SK-N-SH treated with all-trans-retinoic acid at 6 μM for 48 hours (cell line): Measurements from ENCODE around the gene CA5A.

Source experiments
- ATAC-seq: fragments of 200-7000 bp; cut with Tn5 transposase; 3 replicates; pipeline ENCODE4 v1.9.1; 2020; ENCODE audit warnings: mild to moderate bottlenecking, moderate library complexity
- ARNTL ChIP-seq: fragments of 450-650 bp; formaldehyde crosslinking; IDR thresholded peaks from 2 replicates; pipeline ENCODE4 v1.5.0; 2020; ENCODE audit warnings: low read depth, mild to moderate bottlenecking, moderate library complexity, borderline replicate concordance
- BACH2 ChIP-seq: fragments of 250-450 bp; sonication (Bioruptor Pico); IDR thresholded peaks from 2 replicates; pipeline ENCODE4 v1.9.0; 2021; ENCODE audit warnings: mild to moderate bottlenecking, borderline replicate concordance
- CSDC2 ChIP-seq: fragments of 250-450 bp; sonication (Bioruptor Pico); IDR thresholded peaks from 2 replicates; pipeline ENCODE4 v1.5.0; 2020; ENCODE audit warnings: mild to moderate bottlenecking, moderate library complexity
- ESRRG ChIP-seq: fragments of 250-450 bp; sonication (Bioruptor Pico); IDR thresholded peaks from 2 replicates; pipeline ENCODE4 v1.6.1; 2021; ENCODE audit warnings: mild to moderate bottlenecking
- GLIS3 ChIP-seq: fragments of 250-450 bp; sonication (Bioruptor Pico); IDR thresholded peaks from 2 replicates; pipeline ENCODE4 v1.5.0; 2020; ENCODE audit warnings: mild to moderate bottlenecking, moderate library complexity
- ISL1 ChIP-seq: fragments of 250-450 bp; sonication (Bioruptor Pico); IDR thresholded peaks from 2 replicates; pipeline ENCODE4 v2.1.2; 2022; ENCODE audit warnings: mild to moderate bottlenecking, moderate library complexity
- OSR1 ChIP-seq: fragments of 250-450 bp; sonication (Bioruptor Pico); IDR thresholded peaks from 2 replicates; pipeline ENCODE4 v1.8.0; 2022; ENCODE audit warnings: moderate library complexity, mild to moderate bottlenecking, inconsistent platforms
- PPARA ChIP-seq: fragments of 250-450 bp; sonication (Bioruptor Pico); IDR thresholded peaks from 2 replicates; pipeline ENCODE4 v1.5.0; 2020; ENCODE audit warnings: mild to moderate bottlenecking, borderline replicate concordance
- RARB ChIP-seq: fragments of 250-450 bp; sonication (Bioruptor Pico); IDR thresholded peaks from 2 replicates; pipeline ENCODE4 v1.8.0; 2021; ENCODE audit warnings: mild to moderate bottlenecking, moderate library complexity
- SNAI2 ChIP-seq: fragments of 250-450 bp; sonication (Bioruptor Pico); IDR thresholded peaks from 2 replicates; pipeline ENCODE4 v1.5.0; 2020; ENCODE audit warnings: mild to moderate bottlenecking, moderate library complexity
- TCF4 ChIP-seq: fragments of 250-450 bp; sonication (Bioruptor Pico); IDR thresholded peaks from 2 replicates; pipeline ENCODE4 v1.8.0; 2021; ENCODE audit warnings: mild to moderate bottlenecking, moderate library complexity, borderline replicate concordance
- TOX ChIP-seq: fragments of 250-450 bp; sonication (Bioruptor Pico); IDR thresholded peaks from 2 replicates; pipeline ENCODE4 v1.8.0; 2021; ENCODE audit warnings: mild to moderate bottlenecking, moderate library complexity, borderline replicate concordance
- ZC3H10 ChIP-seq: fragments of 250-450 bp; sonication (Bioruptor Pico); IDR thresholded peaks from 2 replicates; pipeline ENCODE4 v1.5.1; 2021; ENCODE audit warnings: mild to moderate bottlenecking, moderate library complexity
- ZFP3 ChIP-seq: fragments of 250-450 bp; sonication (Bioruptor Pico); IDR thresholded peaks from 2 replicates; pipeline ENCODE4 v1.5.0; 2020; ENCODE audit warnings: mild to moderate bottlenecking, moderate library complexity
- ZFP30 ChIP-seq: fragments of 450-650 bp; formaldehyde crosslinking; IDR thresholded peaks from 2 replicates; pipeline ENCODE4 v1.5.0; 2022; ENCODE audit warnings: mild to moderate bottlenecking, moderate library complexity
- ZNF565 ChIP-seq: fragments of 450-650 bp; formaldehyde crosslinking; conservative IDR thresholded peaks from 2 replicates; pipeline ENCODE4 v1.5.0; 2020; ENCODE audit warnings: low read depth, mild to moderate bottlenecking, moderate library complexity
- ZNF8 ChIP-seq: fragments of 450-650 bp; formaldehyde crosslinking; IDR thresholded peaks from 2 replicates; pipeline ENCODE4 v1.5.0; 2020; ENCODE audit warnings: mild to moderate bottlenecking, moderate library complexity
- TF ChIP-seq, protein P1 (sequence below): fragments of 250-450 bp; sonication (Bioruptor Pico); IDR thresholded peaks from 2 replicates; pipeline ENCODE4 v1.5.1; 2021; ENCODE audit warnings: mild to moderate bottlenecking, moderate library complexity
- TF ChIP-seq, protein P2 (sequence below): fragments of 250-450 bp; sonication (Bioruptor Pico); IDR thresholded peaks from 2 replicates; pipeline ENCODE4 v1.5.0; 2020; ENCODE audit warnings: mild to moderate bottlenecking, moderate library complexity
- TF ChIP-seq, protein P3 (sequence below): fragments of 250-450 bp; sonication (Bioruptor Pico); IDR thresholded peaks from 2 replicates; pipeline ENCODE4 v1.5.1; 2020; ENCODE audit warnings: low read depth, mild to moderate bottlenecking, moderate library complexity

Gene CA5A

DNA sequence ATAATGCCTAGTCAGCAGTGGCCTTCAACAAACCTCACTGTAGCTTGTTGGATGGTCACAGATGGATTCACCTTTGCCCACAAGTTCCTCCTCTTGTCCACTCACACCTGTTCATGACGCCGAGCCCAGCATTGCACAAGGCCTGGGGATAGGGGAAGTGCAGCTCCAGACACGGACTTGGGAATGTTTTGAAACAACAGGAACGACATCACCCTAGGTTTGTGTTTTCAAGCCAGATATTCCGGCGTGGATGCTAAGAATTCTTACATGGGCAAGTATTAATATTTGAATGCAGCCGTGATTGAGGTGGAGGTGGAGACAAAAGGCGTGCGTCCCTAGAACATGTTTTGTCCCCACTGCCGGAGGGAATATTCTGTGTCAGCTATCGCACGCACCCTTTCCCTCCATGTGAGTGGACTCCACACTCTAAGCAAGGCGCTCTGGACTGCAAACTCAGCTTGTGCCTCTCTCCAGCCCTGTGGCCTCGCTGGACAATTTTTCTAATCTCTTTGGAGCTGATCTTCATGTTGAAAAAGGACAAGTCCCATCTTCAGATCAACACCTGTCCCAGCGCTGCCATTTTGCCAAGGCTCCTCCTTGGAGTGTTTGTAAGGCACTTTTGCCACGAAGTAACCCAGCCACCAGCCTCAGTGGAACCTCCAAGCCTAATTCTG, 12.9 kb upstream of the CA5A start:
- no peak for ATAC-seq
- no peak for TF ChIP-seq SNAI2 (CRISPR knock-in tag)
- no peak for TF ChIP-seq ZC3H10 (CRISPR knock-in tag)
- no peak for TF ChIP-seq ISL1 (CRISPR knock-in tag)
- no peak for TF ChIP-seq BACH2 (CRISPR knock-in tag)
- no peak for TF ChIP-seq CSDC2 (CRISPR knock-in tag)
- TF ChIP-seq, protein P1, sequence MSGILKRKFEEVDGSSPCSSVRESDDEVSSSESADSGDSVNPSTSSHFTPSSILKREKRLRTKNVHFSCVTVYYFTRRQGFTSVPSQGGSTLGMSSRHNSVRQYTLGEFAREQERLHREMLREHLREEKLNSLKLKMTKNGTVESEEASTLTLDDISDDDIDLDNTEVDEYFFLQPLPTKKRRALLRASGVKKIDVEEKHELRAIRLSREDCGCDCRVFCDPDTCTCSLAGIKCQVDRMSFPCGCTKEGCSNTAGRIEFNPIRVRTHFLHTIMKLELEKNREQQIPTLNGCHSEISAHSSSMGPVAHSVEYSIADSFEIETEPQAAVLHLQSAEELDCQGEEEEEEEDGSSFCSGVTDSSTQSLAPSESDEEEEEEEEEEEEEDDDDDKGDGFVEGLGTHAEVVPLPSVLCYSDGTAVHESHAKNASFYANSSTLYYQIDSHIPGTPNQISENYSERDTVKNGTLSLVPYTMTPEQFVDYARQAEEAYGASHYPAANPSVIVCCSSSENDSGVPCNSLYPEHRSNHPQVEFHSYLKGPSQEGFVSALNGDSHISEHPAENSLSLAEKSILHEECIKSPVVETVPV (CRISPR knock-in tag): no peak
- TF ChIP-seq TOX (CRISPR knock-in tag): no peak
- no peak for TF ChIP-seq ARNTL (CRISPR knock-in tag)
- TF ChIP-seq RARB (CRISPR knock-in tag): no peak
- no peak for TF ChIP-seq ZNF8 (CRISPR knock-in tag)
- no peak for TF ChIP-seq ESRRG (CRISPR knock-in tag)
- no peak for TF ChIP-seq GLIS3 (CRISPR knock-in tag)
- TF ChIP-seq, protein P2, sequence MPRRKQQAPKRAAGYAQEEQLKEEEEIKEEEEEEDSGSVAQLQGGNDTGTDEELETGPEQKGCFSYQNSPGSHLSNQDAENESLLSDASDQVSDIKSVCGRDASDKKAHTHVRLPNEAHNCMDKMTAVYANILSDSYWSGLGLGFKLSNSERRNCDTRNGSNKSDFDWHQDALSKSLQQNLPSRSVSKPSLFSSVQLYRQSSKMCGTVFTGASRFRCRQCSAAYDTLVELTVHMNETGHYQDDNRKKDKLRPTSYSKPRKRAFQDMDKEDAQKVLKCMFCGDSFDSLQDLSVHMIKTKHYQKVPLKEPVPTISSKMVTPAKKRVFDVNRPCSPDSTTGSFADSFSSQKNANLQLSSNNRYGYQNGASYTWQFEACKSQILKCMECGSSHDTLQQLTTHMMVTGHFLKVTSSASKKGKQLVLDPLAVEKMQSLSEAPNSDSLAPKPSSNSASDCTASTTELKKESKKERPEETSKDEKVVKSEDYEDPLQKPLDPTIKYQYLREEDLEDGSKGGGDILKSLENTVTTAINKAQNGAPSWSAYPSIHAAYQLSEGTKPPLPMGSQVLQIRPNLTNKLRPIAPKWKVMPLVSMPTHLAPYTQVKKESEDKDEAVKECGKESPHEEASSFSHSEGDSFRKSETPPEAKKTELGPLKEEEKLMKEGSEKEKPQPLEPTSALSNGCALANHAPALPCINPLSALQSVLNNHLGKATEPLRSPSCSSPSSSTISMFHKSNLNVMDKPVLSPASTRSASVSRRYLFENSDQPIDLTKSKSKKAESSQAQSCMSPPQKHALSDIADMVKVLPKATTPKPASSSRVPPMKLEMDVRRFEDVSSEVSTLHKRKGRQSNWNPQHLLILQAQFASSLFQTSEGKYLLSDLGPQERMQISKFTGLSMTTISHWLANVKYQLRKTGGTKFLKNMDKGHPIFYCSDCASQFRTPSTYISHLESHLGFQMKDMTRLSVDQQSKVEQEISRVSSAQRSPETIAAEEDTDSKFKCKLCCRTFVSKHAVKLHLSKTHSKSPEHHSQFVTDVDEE: no peak
- TF ChIP-seq ZFP3 (CRISPR knock-in tag): no peak
- no peak for TF ChIP-seq OSR1 (CRISPR knock-in tag)
- no peak for TF ChIP-seq ZNF565 (CRISPR knock-in tag)
- no peak for TF ChIP-seq TCF4

DNA sequence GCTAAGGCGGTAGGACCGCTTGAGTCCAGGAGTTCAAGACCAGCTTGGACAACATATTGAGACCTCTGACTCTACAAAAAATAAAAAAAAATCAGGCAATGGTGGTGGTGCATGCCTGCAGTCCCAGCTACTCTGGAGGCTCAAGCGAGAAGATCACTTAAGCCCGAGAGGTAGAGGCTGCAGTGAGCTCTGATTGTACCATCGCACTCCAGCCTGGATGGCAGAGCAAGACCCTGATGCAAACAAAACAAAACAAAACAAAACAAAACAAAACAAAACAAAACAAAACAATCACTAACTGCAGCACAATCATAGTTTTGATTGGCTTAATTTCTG, 12.4 kb upstream of the CA5A start:
- TF ChIP-seq SNAI2 (CRISPR knock-in tag): no peak
- no peak for ATAC-seq

DNA sequence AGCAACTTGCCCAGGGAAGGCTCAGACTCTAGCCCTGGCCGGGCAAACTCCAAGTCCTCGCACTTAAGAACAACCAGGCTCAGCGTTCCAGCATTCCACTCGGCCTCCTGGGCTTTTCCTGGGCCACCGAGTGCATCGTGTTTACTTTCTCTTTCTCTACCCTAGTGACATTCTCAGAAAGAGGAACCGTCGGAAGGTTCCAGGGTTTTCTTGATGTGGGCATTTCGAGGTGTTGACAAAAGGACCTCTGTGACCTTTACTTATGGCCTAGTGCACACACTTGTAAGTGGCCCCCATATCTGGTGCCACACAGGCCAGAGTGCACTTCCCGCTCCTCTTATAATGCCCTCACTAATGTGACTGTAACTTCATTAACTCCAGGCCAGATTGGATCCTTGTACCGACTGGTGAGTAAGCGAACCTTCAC, 11.8 kb upstream of the CA5A start:
- ATAC-seq: no peak
- no peak for TF ChIP-seq TCF4
- TF ChIP-seq, protein P3, sequence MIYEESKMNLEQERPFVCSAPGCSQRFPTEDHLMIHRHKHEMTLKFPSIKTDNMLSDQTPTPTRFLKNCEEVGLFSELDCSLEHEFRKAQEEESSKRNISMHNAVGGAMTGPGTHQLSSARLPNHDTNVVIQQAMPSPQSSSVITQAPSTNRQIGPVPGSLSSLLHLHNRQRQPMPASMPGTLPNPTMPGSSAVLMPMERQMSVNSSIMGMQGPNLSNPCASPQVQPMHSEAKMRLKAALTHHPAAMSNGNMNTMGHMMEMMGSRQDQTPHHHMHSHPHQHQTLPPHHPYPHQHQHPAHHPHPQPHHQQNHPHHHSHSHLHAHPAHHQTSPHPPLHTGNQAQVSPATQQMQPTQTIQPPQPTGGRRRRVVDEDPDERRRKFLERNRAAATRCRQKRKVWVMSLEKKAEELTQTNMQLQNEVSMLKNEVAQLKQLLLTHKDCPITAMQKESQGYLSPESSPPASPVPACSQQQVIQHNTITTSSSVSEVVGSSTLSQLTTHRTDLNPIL (CRISPR knock-in tag): no peak
- TF ChIP-seq ZFP30: no peak
- TF ChIP-seq SNAI2 (CRISPR knock-in tag): no peak
- TF ChIP-seq ZNF565 (CRISPR knock-in tag): no peak
- TF ChIP-seq CSDC2 (CRISPR knock-in tag): no peak
- TF ChIP-seq ISL1 (CRISPR knock-in tag): no peak
- TF ChIP-seq GLIS3 (CRISPR knock-in tag): no peak
- TF ChIP-seq, protein P2: no peak
- TF ChIP-seq ZC3H10 (CRISPR knock-in tag): no peak
- no peak for TF ChIP-seq OSR1 (CRISPR knock-in tag)
- TF ChIP-seq PPARA (CRISPR knock-in tag): no peak
